Measurements from ENCODE around the gene CDNF.

DNA sequence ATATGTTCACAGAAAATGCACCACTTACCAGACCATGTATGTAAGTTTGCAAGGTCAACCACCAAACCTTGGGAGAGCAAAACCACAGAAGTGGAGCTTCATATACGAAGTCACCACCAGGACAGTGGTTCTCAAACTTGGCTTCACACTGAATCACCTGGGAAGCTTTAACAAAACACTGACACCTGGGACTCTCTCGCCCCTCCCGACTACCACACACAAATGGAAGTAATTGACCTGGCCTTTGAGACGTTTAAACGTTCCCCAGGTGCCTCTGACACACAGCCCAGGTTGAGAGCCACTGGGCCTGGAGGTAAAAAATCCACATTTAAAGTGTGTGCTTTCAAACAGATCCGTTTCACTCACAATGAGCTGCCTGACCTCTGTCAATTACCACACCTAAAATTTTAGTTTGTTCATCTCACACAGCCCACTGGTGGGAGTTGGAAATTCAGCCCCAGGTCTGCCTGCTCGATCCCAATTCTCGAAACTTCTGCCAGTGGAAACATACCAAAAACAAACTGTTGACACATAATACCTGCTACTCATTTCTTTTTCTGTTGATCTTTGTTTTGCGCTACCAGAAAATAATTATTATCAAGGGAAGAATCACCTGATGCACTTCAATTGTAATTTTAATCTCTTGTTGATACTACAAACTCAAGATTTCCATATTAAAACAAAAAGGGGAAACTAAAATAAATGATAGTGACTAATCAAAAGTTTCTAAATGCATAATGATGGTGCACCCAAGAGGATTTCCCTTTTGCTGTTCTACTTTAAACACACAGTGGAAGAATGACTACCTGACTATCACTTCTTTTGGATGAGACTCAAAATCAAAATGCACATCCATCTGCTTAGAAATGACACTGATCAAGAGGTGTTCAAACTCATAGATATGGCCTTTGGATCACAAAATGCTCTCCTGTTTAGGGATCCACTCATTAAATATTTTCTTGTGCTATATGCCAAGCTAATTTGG lies 26.6 kb downstream of the CDNF start:
- TF ChIP-seq POLR2A (IDR thresholded peaks at IDR 0.05; ENCODE audit: low read depth, low read length) = no peak
- no peak for TF ChIP-seq POLR2AphosphoS5 (IDR thresholded peaks at IDR 0.05; ENCODE audit: low read depth, low read length)
